GM19395 (cell line): ENCODE data around the gene DCTN5.
"Not testable (repeated sequence)": the region's sequence is repeated elsewhere in the genome, so short reads cannot be mapped to it uniquely, and the experiment has no call there.

Source experiments
- ATAC-seq: cut with Tn5 transposase; IDR thresholded peaks from one replicate; pipeline ENCODE4 v1.9.1; 2021; ENCODE audit warnings: mild to moderate bottlenecking, moderate library complexity; ENCODE audit not compliant: unreplicated experiment

DCTN5 gene

GRCh38 chr16:23640931-23641765 lies at the start of gene DCTN5, which contains the start of gene PALB2:
Gene DCTN5 (plus strand): TSS chr16:23641466. CDS start chr16:23641543, 77 bp downstream.
Gene PALB2 (minus strand): TSS chr16:23641310. CDS start chr16:23641157, 153 bp downstream.
- peak; percentile 93 for ATAC-seq

GRCh38 chr16:23594186-23594585 lies 47.1 kb upstream of the DCTN5 start:
- ATAC-seq, result no peak

GRCh38 chr16:23595246-23595950 lies 45.9 kb upstream of the DCTN5 start:
- peak; percentile 3 for ATAC-seq

GRCh38 chr16:23595951-23596720 lies 45.1 kb upstream of the DCTN5 start, which contains the start of gene NDUFAB1:
Gene NDUFAB1 (minus strand): TSS chr16:23596316. CDS start chr16:23596290, 26 bp downstream.
- ATAC-seq, result peak; percentile 89

- ATAC-seq, result no peak
Measured at GRCh38 chr16:23597003-23597756, 44.1 kb upstream of the DCTN5 start.

GRCh38 chr16:23607726-23608125 lies 33.5 kb upstream of the DCTN5 start:
- no peak for ATAC-seq

GRCh38 chr16:23608194-23608593 lies 33.1 kb upstream of the DCTN5 start:
- no peak for ATAC-seq

GRCh38 chr16:23609929-23610328 lies 31.3 kb upstream of the DCTN5 start:
- no peak for ATAC-seq

- ATAC-seq, result not testable (repeated sequence)
Measured at GRCh38 chr16:23610905-23611304, 30.4 kb upstream of the DCTN5 start.

GRCh38 chr16:23611936-23612335 lies 29.3 kb upstream of the DCTN5 start:
- no peak for ATAC-seq

- no peak for ATAC-seq
Measured at GRCh38 chr16:23615805-23616204, 25.5 kb upstream of the DCTN5 start.

GRCh38 chr16:23624092-23624491 lies 17.2 kb upstream of the DCTN5 start:
- no peak for ATAC-seq

- no peak for ATAC-seq
Measured at GRCh38 chr16:23629516-23629915, 11.8 kb upstream of the DCTN5 start.

- ATAC-seq, result not testable (repeated sequence)
Measured at GRCh38 chr16:23631874-23632273, 9.4 kb upstream of the DCTN5 start.

GRCh38 chr16:23634461-23635036 lies 6.7 kb upstream of the DCTN5 start:
- ATAC-seq, result no peak

GRCh38 chr16:23635958-23636357 lies 5.3 kb upstream of the DCTN5 start:
- ATAC-seq, result no peak

- no peak for ATAC-seq
Measured at GRCh38 chr16:23640615-23640930, 693 bp upstream of the DCTN5 start.

GRCh38 chr16:23642246-23642774 lies 1.0 kb downstream of the DCTN5 start:
- no peak for ATAC-seq

- ATAC-seq, result no peak
Measured at GRCh38 chr16:23650674-23651416, 9.6 kb downstream of the DCTN5 start.
